ENCODE measurements around the gene XXYLT1.
"Not testable (repeated sequence)": the region's sequence is repeated elsewhere in the genome, so short reads cannot be mapped to it uniquely, and the experiment has no call there.

The XXYLT1 gene

DNA sequence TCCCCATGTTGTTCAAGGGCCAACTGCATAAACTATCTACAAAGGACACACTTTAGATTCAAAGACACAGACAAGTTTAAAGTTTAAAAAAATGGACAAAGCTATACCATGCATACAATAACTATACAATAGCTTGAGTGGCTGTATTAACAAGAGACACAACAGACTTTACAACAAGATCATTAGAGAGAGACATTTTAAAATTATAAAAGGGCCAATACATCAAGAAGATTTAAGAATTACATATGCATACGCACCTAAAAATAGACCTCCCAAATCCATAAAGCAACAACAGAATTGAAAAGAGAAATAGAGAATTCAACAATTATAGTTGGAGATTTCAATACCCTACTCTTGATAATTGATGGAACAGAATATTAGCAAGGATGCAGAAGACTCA lies 79.4 kb downstream of the XXYLT1 start:
- Histone ChIP-seq H3K9me3 (ENCODE audit: control insufficient read depth, low read length) (peaks cover 12% of the 10 kb centered on the region), H3K4me3 (ENCODE audit: extremely low read depth, insufficient read depth, low read length, poor library complexity, severe bottlenecking) (no peak overlapping the region), H3K36me3 (ENCODE audit: control insufficient read depth, insufficient read depth, low read length) (no peaks in the 10 kb centered on the region), H3K27ac (ENCODE audit: low read depth, low read length, severe bottlenecking) (no peak overlapping the region), H3K4me1 (ENCODE audit: control insufficient read depth, insufficient read depth, low read length, poor library complexity, severe bottlenecking) (peaks cover 37% of the 10 kb centered on the region)
- WGBS, 2 experiments (ENCODE audit: insufficient coverage in 2 of 2), result no CpG with 5 or more reads among the region's 1 CpG

DNA sequence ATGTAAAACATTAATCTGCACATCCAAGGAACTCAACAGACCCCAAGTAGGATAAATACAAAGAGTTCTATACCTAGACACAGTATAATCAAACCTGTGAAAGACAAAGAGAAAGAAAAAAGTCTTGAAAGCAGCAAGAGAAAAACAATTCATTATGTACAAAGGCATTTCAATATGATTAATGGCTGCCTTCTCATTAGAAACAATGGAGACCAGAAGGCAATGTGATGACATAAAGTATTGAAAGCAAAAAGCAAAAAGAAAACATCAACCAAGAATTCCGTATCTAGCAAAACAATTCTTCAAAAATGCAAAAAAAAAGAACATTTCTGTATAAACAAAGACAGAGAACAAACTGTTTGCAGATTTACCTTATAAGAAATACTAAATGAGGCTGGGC lies 81.1 kb downstream of the XXYLT1 start:
- no CpG with 5 or more reads among the region's 1 CpG for WGBS, 2 experiments (ENCODE audit: insufficient coverage in 2 of 2)
- Histone ChIP-seq H3K9me3 (ENCODE audit: control insufficient read depth, low read length) (peaks cover 12% of the 10 kb centered on the region), H3K27ac (ENCODE audit: low read depth, low read length, severe bottlenecking) (no peak overlapping the region), H3K4me1 (ENCODE audit: control insufficient read depth, insufficient read depth, low read length, poor library complexity, severe bottlenecking) (peaks cover 22% of the 10 kb centered on the region), H3K4me3 (ENCODE audit: extremely low read depth, insufficient read depth, low read length, poor library complexity, severe bottlenecking) (no peak overlapping the region), H3K36me3 (ENCODE audit: control insufficient read depth, insufficient read depth, low read length) (no peaks in the 10 kb centered on the region)

DNA sequence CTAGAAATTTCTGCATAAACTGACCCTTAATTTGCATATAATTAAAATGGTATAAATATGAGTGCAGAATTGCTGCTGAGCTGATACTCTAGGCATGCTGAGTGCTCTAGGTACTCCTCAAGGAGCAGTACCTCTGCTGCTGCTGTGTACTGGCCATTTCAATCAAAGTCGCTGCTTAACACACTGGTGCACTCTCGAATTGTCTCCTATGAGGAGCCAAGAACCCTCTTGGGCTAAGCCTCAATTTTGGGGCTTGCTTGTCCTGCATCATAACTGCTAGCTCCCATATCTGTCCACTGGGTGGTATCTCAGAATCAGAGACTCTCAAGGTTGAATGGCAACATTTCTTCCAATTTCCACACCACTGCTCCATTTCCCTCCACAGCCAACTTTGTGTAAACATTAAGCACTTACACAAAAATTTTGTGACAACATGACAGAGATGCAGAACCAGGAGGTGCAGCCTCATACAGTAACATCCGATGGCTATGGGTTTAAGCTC lies 82.5 kb downstream of the XXYLT1 start:
- no peaks in the 10 kb centered on the region for H3K36me3 ChIP-seq (ENCODE audit: control insufficient read depth, insufficient read depth, low read length)
- peaks cover 32% of the 10 kb centered on the region for H3K4me1 ChIP-seq (ENCODE audit: control insufficient read depth, insufficient read depth, low read length, poor library complexity, severe bottlenecking)
- peak overlapping the region; percentile 34 for H3K27ac ChIP-seq (ENCODE audit: low read depth, low read length, severe bottlenecking)
- peaks cover 12% of the 10 kb centered on the region for H3K9me3 ChIP-seq (ENCODE audit: control insufficient read depth, low read length)
- no peak overlapping the region for H3K4me3 ChIP-seq (ENCODE audit: extremely low read depth, insufficient read depth, low read length, poor library complexity, severe bottlenecking)
- 89 to 90% methylated on average over 2 to 3 of the region's 3 CpGs for WGBS, 2 experiments (ENCODE audit: insufficient coverage in 2 of 2)

DNA sequence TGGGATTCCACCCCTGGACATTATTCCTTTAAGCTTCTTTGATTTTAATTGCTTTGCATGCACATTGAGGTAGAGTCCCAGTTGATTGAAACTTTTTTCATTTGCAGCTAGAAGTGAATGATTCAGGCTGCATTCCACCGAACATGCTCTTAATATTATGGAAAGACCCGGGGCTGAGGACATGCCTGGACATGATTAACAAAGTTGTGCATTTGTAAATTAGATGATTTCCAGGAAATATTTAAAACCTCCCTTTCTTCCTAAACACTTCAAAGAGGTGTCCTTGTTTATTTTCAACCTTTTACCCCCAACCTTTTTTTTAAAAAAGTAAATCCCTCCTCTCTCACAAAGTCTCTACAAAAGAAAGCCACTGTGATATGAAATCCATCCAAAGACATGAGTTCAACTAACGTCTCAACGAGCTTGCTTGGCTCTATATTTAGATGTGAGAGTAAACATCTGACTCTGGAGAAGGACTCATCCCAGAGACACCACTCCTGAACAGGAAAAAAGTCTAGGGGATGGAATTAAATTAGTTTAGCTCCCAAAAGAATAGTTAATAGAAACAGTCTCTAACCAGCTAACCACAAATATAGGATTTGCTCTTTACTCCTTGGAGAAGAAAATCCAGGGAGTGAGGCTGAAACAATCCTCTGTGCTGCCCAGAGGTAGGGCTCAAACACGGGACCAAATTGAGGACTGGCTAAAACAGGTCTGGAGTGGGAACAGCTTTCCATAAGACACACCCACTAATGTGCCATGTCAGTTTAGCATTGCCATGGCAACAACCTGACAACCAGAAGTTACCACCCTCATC lies 83.1 kb downstream of the XXYLT1 start:
- H3K36me3 ChIP-seq (ENCODE audit: control insufficient read depth, insufficient read depth, low read length), result no peaks in the 10 kb centered on the region
- peak overlapping the region; percentile 77 for H3K27ac ChIP-seq (ENCODE audit: low read depth, low read length, severe bottlenecking)
- H3K9me3 ChIP-seq (ENCODE audit: control insufficient read depth, low read length), result peaks cover 12% of the 10 kb centered on the region
- H3K4me3 ChIP-seq (ENCODE audit: extremely low read depth, insufficient read depth, low read length, poor library complexity, severe bottlenecking), result no peak overlapping the region
- peaks cover 38% of the 10 kb centered on the region for H3K4me1 ChIP-seq (ENCODE audit: control insufficient read depth, insufficient read depth, low read length, poor library complexity, severe bottlenecking)
- 40 to 83% methylated on average over 1 of the region's 5 CpGs for WGBS, 2 experiments (ENCODE audit: insufficient coverage in 2 of 2)

DNA sequence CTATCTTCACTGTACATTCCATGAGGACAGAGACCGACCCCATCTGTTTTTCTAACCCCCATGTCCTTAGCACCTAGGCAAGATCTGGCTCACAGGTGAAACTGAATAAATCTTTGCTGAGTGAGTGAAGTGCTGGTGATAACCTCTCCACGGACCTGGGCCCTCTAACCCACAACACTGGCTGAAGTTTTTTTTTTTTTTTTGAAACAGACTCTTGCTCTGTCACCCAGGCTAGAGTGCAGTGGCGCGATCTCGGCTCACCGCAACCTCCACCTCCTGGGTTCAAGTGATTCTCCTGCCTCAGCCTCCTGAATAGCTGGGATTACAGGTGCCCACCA lies 84.3 kb downstream of the XXYLT1 start:
- H3K36me3 ChIP-seq (ENCODE audit: control insufficient read depth, insufficient read depth, low read length); H3K27ac ChIP-seq (ENCODE audit: low read depth, low read length, severe bottlenecking); H3K4me3 ChIP-seq (ENCODE audit: extremely low read depth, insufficient read depth, low read length, poor library complexity, severe bottlenecking); H3K9me3 ChIP-seq (ENCODE audit: control insufficient read depth, low read length): not testable (repeated sequence)
- WGBS, 2 experiments (ENCODE audit: insufficient coverage in 2 of 2), result 100% methylated on average over 3 of the region's 6 CpGs; no CpG with 5 or more reads in 1 of the 2 experiments
- H3K4me1 ChIP-seq (ENCODE audit: control insufficient read depth, insufficient read depth, low read length, poor library complexity, severe bottlenecking), result peaks cover 49% of the 10 kb centered on the region

DNA sequence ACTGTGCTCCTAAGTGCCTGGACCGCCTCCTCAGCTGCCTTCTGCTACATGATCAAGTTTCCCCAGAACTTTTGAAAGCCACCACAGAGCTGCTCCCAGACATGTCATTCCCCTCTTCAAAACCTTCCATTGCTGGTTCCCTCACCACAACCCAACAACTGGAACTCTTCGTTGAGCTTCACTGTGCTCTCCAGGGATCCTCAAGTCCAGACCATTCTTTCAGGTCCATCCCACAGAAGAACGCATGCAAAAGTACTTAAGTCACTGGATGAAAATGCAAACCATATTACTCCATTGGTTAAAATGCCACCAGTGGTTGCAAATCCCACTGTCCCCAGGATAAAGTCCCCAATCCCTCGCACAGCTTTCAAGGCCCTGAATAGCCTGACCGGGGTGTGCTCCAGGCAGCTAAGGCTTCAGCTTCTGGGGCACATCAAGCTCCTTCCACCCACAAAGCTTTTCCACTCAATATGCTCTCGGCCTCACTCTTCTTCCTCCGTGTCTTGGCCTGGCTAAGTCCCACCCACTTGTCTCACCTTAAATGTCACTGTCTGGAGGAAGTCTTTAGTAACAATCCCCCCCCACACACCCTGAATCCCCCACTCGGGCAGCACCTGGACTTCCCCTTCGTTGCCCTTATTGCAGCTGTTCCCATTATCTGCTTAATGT lies 84.8 kb downstream of the XXYLT1 start:
- Histone ChIP-seq H3K4me1 (ENCODE audit: control insufficient read depth, insufficient read depth, low read length, poor library complexity, severe bottlenecking) (peaks cover 54% of the 10 kb centered on the region), H3K4me3 (ENCODE audit: extremely low read depth, insufficient read depth, low read length, poor library complexity, severe bottlenecking) (no peak overlapping the region), H3K9me3 (ENCODE audit: control insufficient read depth, low read length) (no peaks in the 10 kb centered on the region), H3K36me3 (ENCODE audit: control insufficient read depth, insufficient read depth, low read length) (no peaks in the 10 kb centered on the region), H3K27ac (ENCODE audit: low read depth, low read length, severe bottlenecking) (no peak overlapping the region)
- WGBS, 2 experiments (ENCODE audit: insufficient coverage in 2 of 2), result 93 to 98% methylated on average over 7 to 9 of the region's 9 CpGs

DNA sequence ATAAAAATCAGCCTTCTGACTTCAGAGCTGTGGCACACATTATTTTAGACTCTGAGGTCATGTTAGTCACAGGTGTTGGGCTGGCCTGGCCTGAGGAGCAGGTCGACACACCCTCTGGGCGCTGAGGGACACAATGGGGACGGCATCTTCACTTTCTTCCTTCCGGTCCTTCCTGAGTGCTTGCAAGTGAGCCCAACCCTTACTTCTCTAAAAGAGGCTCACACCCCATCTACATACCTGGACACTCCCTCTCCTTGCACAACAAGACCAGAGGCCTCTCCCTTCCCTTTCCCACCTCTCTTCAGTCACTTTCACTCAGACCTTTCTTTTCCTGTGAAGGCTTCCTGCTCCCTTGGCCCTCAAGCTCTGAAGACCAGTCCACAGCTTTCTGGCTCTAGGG lies 85.4 kb downstream of the XXYLT1 start:
- 98 to 100% methylated on average over 3 to 4 of the region's 4 CpGs for WGBS, 2 experiments (ENCODE audit: insufficient coverage in 2 of 2)

DNA sequence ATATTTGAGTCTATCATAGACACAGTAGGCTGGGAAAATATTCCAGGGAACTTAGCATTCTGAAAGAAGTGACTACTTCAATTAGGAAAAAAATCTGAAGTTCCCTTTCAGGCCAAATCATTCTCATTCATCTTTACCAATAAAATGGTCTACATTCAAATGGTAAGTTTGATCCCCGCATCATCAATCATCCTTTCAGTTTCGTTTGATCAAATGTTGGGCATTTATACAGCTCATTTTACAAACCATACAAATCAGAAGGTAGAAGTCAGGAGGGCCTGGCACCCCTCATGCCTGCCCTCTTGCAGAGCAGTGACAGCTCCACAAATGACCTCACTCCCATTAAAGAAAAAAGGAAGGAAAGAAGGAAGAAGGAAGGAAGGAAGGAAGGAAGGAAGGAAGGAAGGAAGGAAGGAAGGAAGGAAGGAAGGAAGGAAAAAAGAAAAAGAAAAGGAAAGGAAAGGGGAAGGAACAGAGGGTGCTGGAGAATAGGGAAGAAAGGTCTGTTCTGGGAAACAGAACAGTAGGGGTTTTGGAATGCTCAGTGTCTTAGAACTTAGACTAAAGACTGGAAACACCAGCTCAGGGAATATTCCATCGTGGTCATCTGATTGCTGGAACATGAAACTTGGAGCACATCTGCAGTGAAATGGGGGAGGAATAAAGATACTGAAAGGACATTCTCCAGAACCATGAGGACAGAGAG lies 86.1 kb downstream of the XXYLT1 start:
- no peaks in the 10 kb centered on the region for H3K36me3 ChIP-seq (ENCODE audit: control insufficient read depth, insufficient read depth, low read length)
- H3K4me1 ChIP-seq (ENCODE audit: control insufficient read depth, insufficient read depth, low read length, poor library complexity, severe bottlenecking), result peaks cover 67% of the 10 kb centered on the region
- 77 to 100% methylated on average over 2 to 3 of the region's 3 CpGs for WGBS, 2 experiments (ENCODE audit: insufficient coverage in 2 of 2)
- H3K4me3 ChIP-seq (ENCODE audit: extremely low read depth, insufficient read depth, low read length, poor library complexity, severe bottlenecking), result no peak overlapping the region
- no peaks in the 10 kb centered on the region for H3K9me3 ChIP-seq (ENCODE audit: control insufficient read depth, low read length)
- no peak overlapping the region for H3K27ac ChIP-seq (ENCODE audit: low read depth, low read length, severe bottlenecking)

More for the DNA sequence above, 85.4 kb downstream of the XXYLT1 start:
- Histone ChIP-seq H3K4me3 (ENCODE audit: extremely low read depth, insufficient read depth, low read length, poor library complexity, severe bottlenecking) (no peak overlapping the region), H3K27ac (ENCODE audit: low read depth, low read length, severe bottlenecking) (no peak overlapping the region), H3K4me1 (ENCODE audit: control insufficient read depth, insufficient read depth, low read length, poor library complexity, severe bottlenecking) (peaks cover 60% of the 10 kb centered on the region), H3K36me3 (ENCODE audit: control insufficient read depth, insufficient read depth, low read length) (no peaks in the 10 kb centered on the region), H3K9me3 (ENCODE audit: control insufficient read depth, low read length) (no peaks in the 10 kb centered on the region)

DNA sequence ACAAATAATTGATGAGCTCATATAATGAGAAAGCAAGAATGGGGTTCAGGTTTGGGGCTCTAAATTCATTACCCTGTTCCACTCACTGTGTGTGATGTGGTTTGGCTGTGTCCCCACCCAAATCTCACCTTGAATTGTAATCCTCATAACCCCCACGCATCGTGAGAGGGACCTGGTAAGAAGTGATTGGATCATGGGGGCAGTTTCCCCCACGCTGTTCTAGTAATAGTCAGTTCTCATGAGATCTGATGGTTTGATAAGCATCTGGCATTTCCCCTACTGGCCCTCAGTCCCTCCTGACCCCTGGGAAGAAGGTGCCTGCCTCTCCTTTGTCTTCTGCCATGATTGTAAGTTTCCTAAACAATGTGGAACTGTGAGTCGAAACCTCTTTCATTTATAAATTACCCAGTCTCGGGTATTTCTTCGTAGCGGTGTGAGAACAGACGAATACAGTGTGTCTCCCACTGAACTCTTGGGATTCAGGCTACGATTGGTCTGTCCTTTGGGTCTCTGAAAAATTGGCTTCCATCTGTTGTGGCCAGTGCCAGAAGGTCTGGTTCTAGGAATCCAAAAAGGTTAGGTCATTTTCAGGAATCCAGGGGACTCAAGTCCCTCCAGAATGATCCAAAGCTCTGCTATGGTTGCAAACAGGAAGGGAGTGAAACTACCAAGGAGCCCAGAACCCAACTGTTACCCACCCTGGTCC lies 87.7 kb downstream of the XXYLT1 start:
- no peak overlapping the region for H3K4me3 ChIP-seq (ENCODE audit: extremely low read depth, insufficient read depth, low read length, poor library complexity, severe bottlenecking)
- H3K27ac ChIP-seq (ENCODE audit: low read depth, low read length, severe bottlenecking), result peak overlapping the region; percentile 90
- 74 to 76% methylated on average over 6 to 7 of the region's 9 CpGs for WGBS, 2 experiments (ENCODE audit: insufficient coverage in 2 of 2)
- no peaks in the 10 kb centered on the region for H3K36me3 ChIP-seq (ENCODE audit: control insufficient read depth, insufficient read depth, low read length)
- H3K4me1 ChIP-seq (ENCODE audit: control insufficient read depth, insufficient read depth, low read length, poor library complexity, severe bottlenecking), result peaks cover 76% of the 10 kb centered on the region
- H3K9me3 ChIP-seq (ENCODE audit: control insufficient read depth, low read length), result no peaks in the 10 kb centered on the region

DNA sequence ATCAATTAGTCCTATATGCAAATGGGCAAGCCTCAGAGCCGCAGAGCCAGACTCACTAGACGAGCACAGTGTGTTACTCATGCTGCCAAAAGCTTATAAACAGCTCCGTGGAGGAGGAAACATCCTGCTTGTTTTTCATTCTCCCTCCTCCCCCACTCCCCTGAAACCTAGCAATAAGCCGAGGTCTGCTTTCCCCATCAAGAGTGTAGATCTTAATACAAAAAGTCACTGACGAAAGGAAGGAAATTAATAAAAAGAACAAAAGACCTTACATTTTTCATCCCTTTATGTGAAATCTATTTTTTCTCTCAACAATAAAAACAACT lies 88.5 kb downstream of the XXYLT1 start:
- H3K4me3 ChIP-seq (ENCODE audit: extremely low read depth, insufficient read depth, low read length, poor library complexity, severe bottlenecking), result no peak overlapping the region
- H3K36me3 ChIP-seq (ENCODE audit: control insufficient read depth, insufficient read depth, low read length), result no peaks in the 10 kb centered on the region
- peaks cover 70% of the 10 kb centered on the region for H3K4me1 ChIP-seq (ENCODE audit: control insufficient read depth, insufficient read depth, low read length, poor library complexity, severe bottlenecking)
- H3K27ac ChIP-seq (ENCODE audit: low read depth, low read length, severe bottlenecking), result peak overlapping the region; percentile 90
- no peaks in the 10 kb centered on the region for H3K9me3 ChIP-seq (ENCODE audit: control insufficient read depth, low read length)
- 0 to 49% methylated on average over 1 to 3 of the region's 5 CpGs for WGBS, 2 experiments (ENCODE audit: insufficient coverage in 2 of 2)

Measured in mesodermal cell (in vitro differentiated cells).